ENCODE data around the gene BGLAP.

DNA sequence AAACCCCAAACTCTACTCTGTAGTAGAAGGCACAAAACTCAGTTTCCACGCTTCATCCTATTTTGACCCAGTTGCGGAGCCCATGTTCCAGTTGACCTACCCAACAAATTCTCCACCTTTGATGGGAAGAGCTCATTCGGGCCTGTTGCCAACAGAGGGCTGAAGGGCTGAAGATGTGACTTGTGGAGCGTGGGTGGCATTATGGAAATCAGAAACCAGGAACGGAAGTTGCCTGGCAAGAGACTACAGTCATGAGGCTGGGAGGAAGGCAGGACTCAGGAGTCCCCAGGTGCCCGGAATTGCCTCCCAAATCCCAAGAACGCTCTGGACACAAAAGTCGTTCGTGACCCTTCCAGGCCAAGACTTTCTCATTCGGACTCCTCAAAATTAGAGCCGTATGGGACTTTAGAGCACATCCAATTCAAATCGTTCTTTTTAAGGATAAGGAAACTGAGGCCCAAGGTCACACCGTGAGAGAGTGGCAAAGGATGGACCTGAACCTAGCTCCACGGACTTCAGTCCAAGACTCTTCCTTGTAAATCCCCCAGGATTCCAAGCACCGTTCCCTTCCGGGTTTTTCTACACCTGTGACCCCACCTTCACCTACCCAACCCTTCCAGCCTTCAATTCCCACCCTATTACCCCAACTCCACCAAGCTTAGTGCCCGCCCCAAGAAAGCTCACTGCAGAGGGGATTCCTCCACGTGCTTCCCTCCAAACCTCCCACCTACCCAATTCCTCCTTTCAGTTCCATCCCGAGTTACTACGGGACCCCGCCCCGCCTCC lies 39.9 kb downstream of the BGLAP start:
- TF ChIP-seq, protein P1, sequence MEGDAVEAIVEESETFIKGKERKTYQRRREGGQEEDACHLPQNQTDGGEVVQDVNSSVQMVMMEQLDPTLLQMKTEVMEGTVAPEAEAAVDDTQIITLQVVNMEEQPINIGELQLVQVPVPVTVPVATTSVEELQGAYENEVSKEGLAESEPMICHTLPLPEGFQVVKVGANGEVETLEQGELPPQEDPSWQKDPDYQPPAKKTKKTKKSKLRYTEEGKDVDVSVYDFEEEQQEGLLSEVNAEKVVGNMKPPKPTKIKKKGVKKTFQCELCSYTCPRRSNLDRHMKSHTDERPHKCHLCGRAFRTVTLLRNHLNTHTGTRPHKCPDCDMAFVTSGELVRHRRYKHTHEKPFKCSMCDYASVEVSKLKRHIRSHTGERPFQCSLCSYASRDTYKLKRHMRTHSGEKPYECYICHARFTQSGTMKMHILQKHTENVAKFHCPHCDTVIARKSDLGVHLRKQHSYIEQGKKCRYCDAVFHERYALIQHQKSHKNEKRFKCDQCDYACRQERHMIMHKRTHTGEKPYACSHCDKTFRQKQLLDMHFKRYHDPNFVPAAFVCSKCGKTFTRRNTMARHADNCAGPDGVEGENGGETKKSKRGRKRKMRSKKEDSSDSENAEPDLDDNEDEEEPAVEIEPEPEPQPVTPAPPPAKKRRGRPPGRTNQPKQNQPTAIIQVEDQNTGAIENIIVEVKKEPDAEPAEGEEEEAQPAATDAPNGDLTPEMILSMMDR (IDR thresholded peaks at IDR 0.05 in 2 of 3, conservative IDR thresholded peaks at IDR 0.05 in 1 of 3; ENCODE audit: borderline replicate concordance in 1 of 3, insufficient read depth in 1 of 3, low read depth in 2 of 3, low read length in 2 of 3): no peak
- TF ChIP-seq, protein P2, sequence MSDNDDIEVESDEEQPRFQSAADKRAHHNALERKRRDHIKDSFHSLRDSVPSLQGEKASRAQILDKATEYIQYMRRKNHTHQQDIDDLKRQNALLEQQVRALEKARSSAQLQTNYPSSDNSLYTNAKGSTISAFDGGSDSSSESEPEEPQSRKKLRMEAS (IDR thresholded peaks at IDR 0.05): peak; percentile 25
- no peak for TF ChIP-seq POLR2A (IDR thresholded peaks at IDR 0.05; ENCODE audit: borderline replicate concordance, extremely low read depth, insufficient read depth, insufficient read length)
- TF ChIP-seq EZH2phosphoT487 (IDR thresholded peaks at IDR 0.05; ENCODE audit: borderline replicate concordance): no peak
- TF ChIP-seq ZNF274 (IDR thresholded peaks at IDR 0.05; ENCODE audit: low read depth, low read length): no peak
- TF ChIP-seq ELF1 (IDR thresholded peaks at IDR 0.05; ENCODE audit: borderline replicate concordance, low read depth): peak; percentile 75
- TF ChIP-seq POLR2AphosphoS5 (IDR thresholded peaks at IDR 0.05; ENCODE audit: low read depth, low read length): peak; percentile 44; the same call in 1 of the 2 replicates
- TF ChIP-seq EZH2 (IDR thresholded peaks at IDR 0.05): no peak
- TF ChIP-seq RAD21 (IDR thresholded peaks at IDR 0.05; ENCODE audit: low read depth): no peak
- TF ChIP-seq YY1 (IDR thresholded peaks at IDR 0.05; ENCODE audit: extremely low read depth, insufficient replicate concordance, low read depth, low read length): no peak
- TF ChIP-seq, protein P3, sequence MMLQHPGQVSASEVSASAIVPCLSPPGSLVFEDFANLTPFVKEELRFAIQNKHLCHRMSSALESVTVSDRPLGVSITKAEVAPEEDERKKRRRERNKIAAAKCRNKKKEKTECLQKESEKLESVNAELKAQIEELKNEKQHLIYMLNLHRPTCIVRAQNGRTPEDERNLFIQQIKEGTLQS (IDR thresholded peaks at IDR 0.05): no peak
- TF ChIP-seq SRF (IDR thresholded peaks at IDR 0.05; ENCODE audit: low read depth): no peak
